HG03432 (cell line): Measurements from ENCODE around the gene CECR2.

Source experiments
- ATAC-seq: cut with Tn5 transposase; IDR thresholded peaks from one replicate; pipeline ENCODE4 v1.9.1; 2021; ENCODE audit warnings: mild to moderate bottlenecking, moderate library complexity; ENCODE audit not compliant: unreplicated experiment

CECR2 gene

DNA sequence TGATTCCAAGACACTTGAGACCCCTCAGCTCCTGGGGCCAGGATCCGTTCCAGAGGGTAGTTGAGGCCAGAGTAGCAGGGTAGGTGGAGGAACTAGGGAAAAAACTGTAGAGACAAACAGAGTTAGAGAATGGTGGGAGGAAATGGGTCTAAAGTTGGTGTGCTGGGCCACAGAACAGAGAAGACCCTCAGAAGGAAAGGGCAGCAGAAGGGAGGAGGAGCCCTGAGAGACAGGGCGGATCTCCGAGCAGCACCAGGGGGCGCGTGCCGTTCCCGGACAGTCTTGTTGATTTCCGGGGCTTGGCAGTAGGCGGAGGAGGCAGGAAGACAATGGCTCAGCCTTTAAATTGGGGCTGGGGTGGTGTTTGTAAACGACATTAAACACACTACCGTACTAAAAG is 2.4 kb upstream of the CECR2 start:
- ATAC-seq, result no peak

DNA sequence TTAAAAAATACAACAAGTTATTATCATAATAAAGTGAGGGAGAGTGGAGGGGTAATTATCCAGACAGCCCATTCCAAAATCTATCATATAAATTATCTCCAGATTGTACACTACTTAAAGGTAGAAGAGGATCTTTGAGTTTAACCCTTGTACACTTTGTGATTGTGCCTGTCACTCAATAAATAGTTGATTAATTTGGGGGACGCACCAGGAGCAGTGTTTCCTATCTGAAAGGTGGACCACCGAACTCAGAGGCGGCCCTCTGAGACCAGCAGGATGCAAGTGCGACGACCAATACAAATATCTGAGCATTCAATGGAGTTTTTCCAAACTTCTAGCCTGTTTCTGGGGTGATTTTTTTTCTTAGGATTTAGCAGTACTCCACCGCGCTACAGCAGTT is 1.1 kb upstream of the CECR2 start:
- ATAC-seq, result no peak

DNA sequence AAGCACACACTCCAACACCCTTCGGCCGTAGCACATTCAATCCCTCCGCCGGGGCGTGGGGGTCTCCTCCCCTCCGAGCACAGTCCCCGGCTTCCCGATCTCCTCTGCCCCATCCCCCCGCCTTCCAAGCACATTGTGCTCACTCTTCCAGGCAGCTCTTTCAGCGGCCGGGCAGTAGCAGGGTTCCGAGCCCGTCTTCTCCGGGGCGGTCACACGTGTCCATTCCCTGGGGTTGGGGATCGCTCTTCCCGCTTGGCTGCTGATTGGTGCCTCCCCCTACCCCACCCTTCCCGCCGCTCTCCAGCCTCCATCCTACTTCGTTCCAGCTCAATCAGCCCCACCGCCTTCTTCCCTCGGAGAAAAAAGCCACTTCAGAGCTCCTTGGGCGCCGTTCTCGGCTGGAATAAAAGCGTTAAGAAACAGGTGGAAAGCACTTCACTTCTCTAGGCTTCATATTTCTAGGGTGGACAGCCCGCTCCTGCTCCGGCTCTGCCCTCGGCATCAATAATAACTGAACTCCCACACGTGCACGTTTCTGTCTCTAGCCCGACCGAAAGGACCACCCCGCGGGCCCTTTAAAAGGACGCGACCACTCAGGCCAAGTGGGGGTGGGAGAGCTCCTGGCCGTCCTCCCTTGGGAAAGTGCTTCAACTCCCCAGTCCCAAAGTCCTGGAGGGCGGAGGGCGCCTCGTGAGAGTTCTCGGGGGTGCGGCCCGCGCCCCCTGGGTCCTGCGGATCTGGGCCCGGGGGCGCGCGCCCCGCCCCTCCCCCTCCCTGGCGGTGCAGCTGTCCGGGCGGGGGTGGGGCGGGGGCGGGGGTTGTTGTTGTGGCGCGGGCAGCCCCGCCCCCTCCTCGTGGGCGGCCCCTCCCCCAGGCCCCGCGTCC is 464 bp upstream of the CECR2 start:
- ATAC-seq, result no peak

DNA sequence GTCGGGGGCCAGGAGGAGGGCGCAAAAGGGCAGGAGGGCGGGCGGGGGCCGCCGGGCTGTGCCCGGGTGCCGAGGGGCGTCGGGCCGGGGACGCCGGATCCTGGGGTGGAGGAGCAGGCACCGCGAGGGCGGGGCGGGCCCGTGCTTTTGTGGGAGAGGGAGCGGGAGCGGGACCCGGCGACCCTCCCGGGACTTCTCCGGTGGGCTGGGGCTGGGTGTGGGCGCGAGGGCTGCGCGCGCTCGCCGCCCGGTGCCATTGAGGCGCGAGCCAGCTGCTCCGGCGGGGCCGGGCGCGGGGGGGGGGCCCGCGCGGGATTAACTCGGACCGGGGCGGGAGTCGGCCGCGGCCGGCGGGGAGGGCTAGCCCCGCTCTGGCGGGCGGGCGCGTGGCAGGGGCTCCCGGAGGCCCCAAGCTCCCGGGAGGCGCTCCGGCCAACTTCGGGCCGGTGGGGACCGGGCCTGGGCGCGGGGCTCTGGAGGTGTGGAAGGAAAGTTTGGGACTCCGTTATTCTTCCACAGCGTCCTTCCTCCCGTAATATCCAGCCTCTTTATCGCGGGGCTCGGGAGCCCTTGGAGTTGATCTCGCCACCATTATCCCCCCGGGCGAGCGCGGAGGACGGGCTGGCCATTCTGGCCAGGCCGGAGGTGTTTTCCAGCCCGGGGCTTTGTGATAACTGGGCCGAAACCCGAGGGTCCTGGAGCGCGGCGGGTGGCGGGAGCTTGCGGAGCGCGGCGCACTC is 936 bp downstream of the CECR2 start:
- ATAC-seq, result no peak

DNA sequence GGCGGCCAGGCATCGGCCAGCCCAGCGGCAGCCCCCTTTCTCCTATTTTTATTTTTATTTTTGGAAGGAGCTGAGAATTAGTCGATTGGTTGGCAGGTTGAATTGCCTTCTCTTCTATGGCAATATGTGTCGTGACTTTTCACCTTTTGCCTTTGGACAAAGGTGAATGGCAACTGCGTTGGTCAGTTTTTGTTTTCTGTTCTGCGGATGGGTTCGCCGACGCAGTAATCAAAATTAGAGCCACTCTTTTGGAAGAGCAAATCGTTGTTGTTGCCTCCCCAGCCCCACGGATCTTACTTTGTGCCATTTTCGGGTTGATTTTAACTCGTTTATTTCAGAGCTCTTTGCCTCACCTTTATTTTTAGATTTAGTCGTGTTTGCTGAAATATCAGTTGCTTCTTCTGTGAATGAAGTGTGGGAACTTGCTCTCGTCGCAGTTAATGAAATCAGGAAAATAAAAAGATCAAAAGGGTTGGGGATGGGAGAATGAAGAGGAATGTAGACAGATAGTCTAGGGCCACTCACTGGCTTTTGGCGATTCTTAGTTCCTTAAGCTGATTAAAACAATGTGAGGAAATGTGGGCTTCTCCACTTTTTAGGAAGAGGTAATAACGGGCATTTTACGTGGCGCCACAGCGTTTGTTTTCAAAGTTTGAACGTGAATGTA is 1.6 kb downstream of the CECR2 start:
- no peak for ATAC-seq

DNA sequence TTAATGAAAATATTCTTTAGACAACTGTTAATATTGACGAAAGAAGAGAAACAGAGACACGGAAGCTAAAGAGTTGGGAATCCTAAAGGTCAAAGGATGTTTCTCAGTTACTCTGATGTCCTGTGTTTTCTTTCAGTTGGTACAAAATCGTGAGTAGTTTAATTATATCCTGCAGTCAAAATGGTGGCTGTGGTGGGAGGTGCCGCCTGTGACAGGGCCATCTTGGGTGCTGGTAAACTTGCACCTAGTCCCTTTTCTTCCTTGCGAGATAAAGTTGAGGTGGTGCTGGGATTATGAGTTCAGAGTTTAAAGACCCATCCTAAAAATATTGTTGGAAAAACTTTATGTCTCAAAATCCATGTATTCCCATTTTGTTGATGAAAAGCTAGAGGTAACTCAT is 2.2 kb downstream of the CECR2 start:
- no peak for ATAC-seq

DNA sequence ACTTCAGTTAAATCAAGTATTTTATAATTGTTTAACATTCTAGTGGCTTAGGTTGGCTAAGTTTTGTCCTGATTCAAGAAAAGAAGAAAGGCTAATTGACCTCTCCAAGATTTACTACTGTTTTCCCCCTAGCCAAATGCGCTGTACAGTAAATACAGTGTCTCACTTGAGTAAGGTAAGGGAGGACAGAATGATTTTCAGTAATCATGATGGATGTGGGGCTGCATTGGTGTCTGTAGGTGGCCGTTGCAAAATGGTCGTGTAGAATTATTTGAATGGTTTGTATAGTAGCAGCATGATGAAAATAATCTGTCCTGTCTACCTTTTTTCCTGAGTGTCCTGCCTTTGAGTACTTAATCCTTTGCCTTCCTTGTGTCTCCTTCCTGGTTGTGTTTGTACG is 4.6 kb downstream of the CECR2 start:
- ATAC-seq, result no peak

DNA sequence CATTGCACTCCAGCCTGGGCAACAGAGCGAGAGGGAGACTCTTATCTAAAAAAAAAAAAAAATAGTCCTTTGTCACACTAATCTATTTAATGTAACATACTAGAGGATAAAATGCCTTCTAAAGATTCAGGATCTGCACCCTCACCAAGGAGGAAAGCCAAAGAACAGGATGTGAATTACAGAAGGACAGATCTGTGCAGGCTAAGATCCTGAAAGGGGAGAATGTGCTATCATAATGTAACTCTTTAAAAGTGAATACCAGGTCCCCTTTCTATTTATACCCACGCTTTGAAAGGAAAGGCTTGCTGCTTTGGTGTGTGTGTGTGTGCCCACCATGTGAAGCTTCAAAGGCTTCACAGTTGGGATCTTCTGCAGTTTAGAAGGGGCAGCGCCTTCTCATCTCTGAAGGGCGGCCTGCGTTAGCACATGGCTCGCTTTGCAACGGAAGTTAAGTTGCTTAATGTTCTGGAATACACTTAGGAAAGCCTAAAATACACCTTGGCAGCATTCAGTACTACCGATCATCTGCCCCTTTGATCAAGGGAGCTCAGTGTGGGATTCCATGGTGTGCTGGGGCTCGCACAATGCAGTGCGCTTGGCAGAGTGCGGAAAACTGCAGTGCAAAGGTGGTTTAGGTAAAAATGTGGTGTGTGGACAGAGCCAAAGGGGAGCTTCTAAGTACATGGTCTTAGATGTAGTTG is 6.8 kb downstream of the CECR2 start:
- ATAC-seq, result no peak

DNA sequence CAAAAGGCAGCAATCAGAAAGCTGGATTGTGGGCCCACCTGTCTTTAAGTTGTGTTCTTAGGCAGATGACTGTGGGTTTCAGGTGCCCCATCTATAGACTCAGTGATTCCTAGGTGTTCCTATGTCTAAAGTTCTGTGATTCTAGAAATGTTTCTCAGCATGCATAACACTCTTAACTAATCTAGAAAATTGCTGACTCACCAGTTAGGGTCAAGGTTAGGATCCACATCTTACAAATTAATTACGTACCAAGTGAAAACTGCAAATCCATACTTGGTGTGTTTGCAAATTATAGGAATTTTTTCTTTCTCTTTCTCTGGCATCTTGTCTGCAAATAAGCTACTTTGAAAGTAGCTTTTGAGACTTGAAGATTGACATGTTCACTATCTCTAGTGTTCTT is 7.7 kb downstream of the CECR2 start:
- no peak for ATAC-seq

DNA sequence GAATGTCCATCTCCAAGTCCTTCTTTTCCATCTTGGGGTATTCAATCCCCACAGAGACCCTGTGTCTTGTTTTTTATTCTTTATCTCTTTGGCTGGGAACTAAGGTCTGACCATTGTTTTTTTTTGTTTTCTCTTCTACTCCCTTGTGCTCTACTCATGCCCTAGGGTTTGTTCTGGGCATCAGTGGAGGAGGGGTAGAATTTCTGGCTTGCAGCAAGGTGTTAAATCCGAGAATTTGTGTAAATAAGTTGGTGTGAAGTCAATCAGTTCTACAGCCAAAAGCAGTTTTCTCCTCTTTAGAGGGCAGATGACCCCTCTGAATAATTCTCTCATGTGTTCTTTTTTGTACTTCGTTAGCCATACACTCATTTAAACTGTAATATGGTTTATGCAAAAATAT is 10.7 kb downstream of the CECR2 start:
- no peak for ATAC-seq

DNA sequence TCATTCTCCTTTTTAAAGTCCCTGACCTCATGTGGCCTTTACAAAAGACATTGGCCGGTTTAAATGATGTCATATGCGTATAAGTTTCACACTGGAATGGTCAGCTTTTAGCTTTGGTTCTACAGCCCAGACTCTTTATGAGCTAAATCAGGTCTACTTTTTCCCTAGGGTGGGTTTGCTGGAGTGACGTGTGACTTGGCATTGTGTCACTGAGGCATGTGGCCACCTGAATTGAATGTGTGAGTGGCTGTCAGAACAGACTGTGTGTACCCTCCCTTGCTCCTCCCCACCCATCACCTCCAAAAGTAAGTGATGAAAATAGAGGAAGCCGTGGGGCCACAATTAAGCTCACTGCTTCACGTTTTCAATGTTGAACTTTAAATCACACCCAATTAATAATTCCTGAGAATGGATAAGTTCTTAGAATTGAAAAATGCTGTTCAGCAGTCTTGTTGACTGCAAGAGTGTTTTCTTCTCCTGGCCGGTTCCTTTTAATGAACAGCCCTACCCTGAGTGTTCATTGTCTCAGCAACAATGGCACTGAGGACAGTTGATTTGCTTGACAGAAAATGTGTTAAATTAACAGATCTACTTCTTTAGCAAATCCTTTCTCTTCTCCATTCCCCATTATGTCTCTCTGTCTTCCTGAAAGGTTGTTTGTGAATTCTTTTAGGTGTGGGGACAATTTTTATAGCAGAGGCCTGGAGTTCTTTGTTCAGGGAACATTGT is 11.3 kb downstream of the CECR2 start:
- no peak for ATAC-seq

DNA sequence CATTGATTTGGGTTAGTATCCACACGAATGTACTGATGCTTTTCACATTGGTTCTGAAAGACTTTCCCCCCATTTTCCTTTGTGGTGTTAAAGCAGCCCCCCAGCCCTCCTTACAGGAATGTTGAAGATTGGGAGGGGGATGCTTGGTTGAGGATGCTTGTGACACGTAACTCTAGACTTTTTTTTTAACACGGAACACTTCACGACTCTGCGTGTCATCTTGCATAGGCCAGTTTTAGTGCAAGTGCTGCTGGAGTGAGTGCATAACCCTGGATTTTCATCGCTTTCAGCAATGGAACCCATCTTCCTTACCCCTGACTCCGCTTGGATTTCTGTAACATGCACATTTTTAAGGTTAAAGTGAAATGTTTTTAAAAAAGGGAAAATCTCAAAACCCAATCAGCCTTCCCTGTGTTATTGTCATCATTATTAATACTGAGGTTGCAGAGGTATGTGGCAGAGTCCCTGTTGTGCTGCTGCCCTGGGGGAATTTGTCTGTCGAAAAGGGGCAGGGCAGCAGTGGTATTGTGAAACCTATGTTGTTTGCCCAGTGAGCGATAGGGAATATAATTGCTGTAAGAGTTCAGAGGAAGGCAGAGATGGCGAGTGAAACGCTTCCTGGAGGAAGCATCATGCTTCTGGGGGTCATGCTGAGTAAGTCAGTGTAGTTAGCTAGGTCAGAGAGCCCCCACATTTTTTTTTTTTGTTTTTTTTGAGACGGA is 12.1 kb downstream of the CECR2 start:
- no peak for ATAC-seq

DNA sequence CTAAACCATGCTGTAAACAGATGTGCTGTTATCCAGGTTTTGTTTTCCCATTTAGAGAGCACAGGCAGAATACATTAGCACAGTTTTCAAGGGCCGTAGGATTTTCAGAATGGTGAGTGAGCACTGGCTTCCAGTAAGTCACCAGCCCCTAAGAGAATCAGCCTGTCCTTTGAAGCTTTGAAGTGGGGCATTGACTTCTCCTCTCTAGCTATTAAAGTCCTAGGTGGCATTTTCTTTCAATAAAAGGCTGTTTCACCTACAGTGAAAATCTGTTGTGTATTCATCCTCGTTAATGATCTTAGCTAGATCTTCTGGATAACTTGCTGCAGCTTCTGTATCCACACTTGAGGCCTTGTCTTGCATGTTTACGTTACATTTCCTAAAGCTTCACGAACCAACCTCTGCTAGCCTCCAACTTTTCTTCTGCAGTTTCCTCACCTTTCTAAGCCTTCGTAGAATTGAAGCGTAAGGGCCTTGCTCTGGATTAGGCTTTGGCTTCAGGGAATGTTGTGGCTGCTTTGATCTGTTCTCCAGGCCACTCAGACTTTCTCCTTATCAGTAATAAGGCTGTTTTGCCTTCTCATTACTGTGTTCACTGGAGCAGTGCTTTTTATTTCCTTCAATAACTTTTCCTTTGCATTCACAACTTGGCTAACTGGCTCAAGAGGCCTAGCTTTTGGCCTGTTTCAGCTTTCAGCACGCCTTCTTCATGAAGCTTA is 15.5 kb downstream of the CECR2 start:
- no peak for ATAC-seq

DNA sequence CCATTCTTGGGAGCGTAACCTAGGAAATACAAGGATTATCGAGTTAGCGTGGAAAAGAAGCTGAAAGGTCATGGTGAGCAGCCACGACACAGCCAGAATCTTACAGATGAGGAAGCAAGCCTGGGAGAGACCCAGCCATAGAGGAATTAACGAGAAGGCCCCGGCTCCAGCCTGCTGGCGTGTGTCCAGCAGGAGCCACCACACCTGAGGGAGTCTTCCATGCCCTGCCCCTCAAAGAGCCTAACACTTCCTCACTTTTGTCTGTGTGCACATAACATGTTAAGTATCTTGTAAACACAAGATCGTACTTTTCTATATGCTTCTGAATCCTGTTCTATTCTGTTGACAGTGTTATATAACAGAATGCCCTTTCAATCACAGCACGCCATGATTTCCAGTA is 18.1 kb downstream of the CECR2 start:
- ATAC-seq, result no peak

DNA sequence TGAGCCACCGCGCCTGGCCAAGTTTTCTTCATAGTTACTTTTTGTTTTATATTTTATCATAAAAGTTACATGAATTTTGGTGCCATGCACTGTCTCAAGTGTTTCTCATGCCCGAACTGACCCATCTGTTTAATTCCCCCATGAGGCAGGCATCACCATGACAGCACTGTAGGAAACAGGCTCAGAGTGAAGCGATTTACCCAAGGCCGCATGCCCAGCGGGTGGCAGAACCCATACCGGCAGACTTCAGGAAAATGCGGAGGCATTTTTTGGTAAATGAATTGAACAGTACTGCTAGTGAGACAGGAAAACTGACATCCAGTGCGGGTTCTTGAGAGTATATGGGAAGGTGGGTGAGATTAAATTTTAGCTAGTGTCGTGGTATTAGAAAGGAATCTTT is 19.0 kb downstream of the CECR2 start:
- ATAC-seq, result no peak

DNA sequence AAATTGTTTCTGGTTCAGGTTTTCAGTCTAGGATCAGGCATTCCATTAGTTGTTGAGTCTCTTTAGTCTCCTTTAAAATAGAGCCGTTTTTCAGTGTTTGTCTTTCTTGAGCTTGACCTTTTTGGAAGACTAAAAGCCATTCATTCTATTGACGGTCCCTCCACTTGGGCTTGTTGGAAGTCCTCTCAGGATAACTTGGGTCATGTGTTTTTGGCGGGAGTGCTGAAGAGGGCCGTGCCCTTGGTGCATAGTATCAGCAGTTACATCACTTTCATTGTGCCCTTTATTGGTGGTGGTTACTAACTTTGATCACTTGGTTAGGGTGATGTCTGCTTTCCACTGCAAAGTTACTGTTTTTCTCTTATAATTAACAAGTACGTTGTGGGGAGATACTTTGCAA is 20.8 kb downstream of the CECR2 start:
- no peak for ATAC-seq

DNA sequence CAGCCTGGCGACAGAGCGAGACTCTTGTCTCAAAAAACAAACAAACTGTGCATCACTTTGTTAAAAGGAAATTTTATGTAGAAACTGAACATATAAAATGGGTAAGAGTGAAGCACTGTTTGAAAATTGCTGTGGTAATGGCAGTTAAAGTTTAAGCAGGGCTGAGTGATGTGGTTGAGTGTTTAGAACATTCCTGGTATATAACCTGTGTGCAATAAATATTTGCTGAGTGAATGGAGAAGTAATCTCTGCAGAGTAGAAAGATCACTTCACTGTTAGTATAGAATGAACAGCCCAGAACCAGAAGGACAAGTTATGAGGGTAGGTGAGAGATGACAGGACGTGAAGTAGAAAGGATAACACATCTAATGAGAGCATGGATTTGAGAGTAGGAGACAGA is 27.3 kb downstream of the CECR2 start:
- no peak for ATAC-seq

DNA sequence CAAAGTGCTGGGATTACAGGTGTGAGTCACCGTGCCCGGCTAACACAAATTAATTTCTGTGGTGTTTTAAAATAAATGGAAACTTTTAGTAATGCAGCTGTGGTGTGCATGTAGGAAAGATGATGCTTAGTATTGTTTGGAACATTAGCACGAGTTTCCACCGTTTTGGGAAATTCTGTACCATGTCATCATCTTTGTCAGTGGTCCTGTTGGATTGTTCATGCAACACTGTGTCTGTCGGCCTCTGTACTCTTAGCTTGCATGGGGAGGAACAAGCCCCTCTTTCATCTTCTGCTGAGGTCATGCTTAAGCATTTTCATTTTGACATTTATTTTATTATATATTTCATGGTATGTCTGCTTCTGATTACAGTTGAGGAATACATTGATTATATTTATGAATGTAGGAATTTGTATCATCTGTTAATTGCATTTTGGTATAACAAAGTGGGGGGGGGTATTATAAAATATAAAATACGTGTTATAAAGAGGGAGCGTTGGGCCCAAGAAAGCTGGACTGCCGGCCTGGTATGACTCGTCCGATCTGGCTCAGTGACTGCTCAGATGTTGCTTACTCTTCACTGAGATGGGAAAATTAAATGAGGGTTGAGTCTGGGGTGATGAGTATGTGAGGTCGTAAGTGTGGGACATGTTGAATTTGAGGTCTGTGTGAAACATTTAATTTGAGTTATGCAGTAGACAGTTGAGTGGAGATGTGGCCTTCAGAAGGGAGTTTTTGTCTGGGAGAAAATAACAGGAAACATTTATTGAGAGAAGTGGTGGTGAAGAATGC is 28.7 kb downstream of the CECR2 start:
- ATAC-seq, result no peak

DNA sequence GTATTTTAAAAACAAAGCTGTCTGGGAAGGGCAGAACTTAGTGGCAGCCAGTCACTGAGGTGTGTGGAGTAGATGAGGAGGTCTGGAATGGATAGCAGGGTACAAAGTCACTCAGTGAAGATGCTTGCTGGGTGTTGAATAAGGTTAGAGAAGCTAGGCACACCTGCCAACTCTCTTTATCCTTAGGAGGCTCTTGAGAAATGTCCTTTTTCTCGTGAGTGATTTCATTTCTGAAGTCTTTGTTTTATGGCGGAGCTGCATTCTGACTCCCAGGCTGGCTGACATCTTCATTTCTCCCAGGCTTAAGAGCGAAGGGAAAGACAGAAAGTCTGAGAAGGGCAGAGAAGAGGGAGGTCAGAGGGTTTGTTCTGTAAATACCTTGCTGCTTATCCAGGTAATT is 31.0 kb downstream of the CECR2 start:
- ATAC-seq, result no peak
